T-helper 2 cell treated with Interferon-gamma antibody and Interleukin-4, amounts not matched to agents 5 μg/mL and 100 μg/mL, for 36 hours (primary cell): ENCODE results near the gene SH3PXD2B.
A peak's percentile ranks its signal among the peaks of the same experiment; 100 is the strongest.
"Not testable (repeated sequence)": the region's sequence is repeated elsewhere in the genome, so short reads cannot be mapped to it uniquely, and the experiment has no call there.

Experiments
- DNase-seq: peaks from one replicate; pipeline ENCODE4 v3.0.0; 2021; ENCODE audit warnings: low spot score
- H3K27ac Mint-ChIP-seq: one replicate; pipeline ENCODE4 v1.8.0; 2021; ENCODE audit warnings: mild to moderate bottlenecking, mixed read lengths
- H3K27me3 Mint-ChIP-seq: one replicate; pipeline ENCODE4 v1.8.0; 2021; ENCODE audit warnings: low read depth, mixed read lengths
- H3K36me3 Mint-ChIP-seq: one replicate; pipeline ENCODE4 v1.8.0; 2021; ENCODE audit warnings: low read depth, mixed read lengths
- H3K4me1 Mint-ChIP-seq: one replicate; pipeline ENCODE4 v1.8.0; 2021; ENCODE audit warnings: low read depth, mixed read lengths
- H3K4me3 Mint-ChIP-seq: one replicate; pipeline ENCODE4 v1.8.0; 2022; ENCODE audit warnings: mild to moderate bottlenecking, moderate library complexity, mixed read lengths
- H3K9me3 Mint-ChIP-seq: one replicate; pipeline ENCODE4 v1.8.0; 2021; ENCODE audit warnings: mixed read lengths

Gene SH3PXD2B

GRCh38 chr5:172299916-172300439 lies 154.3 kb downstream of the SH3PXD2B start:
- Mint-ChIP-seq H3K9me3 (no peaks in the 10 kb centered on the region), H3K4me3 (no peak overlapping the region), H3K4me1 (no peaks in the 10 kb centered on the region), H3K27me3 (peaks cover 15% of the 10 kb centered on the region), H3K36me3 (no peaks in the 10 kb centered on the region), H3K27ac (no peak overlapping the region)
- no peak for DNase-seq

DNA sequence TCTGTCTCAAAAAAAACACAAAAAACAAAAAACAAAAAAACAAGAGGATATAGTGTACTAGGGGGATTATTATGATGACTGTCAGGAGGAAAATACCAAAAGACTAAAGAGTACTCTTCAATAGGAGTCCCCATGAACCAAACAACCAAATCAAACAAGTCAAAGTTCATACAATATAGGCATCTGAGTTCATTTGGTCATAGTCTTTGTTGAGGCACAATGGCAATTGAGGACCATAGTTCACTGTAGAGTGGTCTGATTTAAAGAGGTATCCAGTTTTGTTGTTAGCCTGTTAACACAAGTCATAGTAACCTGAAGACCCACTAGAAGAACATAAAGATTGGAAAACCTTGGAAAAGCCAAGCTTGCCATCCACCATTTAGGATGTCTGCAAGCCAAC lies 159.5 kb downstream of the SH3PXD2B start:
- H3K4me1 Mint-ChIP-seq, result peaks cover 6% of the 10 kb centered on the region
- H3K4me3 Mint-ChIP-seq, result no peak overlapping the region
- H3K27ac Mint-ChIP-seq, result no peak overlapping the region
- no peaks in the 10 kb centered on the region for H3K36me3 Mint-ChIP-seq
- H3K27me3 Mint-ChIP-seq, result peaks cover 25% of the 10 kb centered on the region
- DNase-seq, result no peak
- H3K9me3 Mint-ChIP-seq, result no peaks in the 10 kb centered on the region

DNA sequence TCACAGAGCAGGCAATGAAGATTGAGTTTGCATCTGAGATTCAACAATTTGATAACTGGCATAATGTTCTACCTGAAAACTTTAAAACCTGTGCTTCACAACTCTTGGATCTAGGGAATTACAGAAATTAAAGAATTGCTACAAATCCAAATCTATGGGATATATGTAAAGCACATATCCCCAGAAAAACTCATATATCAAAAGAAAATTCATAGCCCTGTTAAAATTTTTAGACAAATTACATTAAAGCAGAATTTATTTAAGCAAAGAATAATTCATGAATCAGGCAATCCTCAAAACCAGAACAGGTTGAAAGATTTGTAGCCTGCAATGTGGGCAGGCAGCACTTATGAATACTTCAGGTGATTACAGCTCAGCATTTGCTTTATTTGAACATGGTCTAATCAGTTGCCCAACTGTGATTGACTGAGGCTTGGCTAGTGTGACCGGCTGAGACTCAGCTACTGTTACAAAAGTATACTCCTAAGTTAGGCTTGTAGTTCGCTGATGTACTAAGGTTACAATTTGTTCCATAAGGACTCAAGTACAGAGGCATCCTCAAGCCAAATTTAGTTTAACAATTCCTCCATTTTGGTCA lies 160.5 kb downstream of the SH3PXD2B start:
- Mint-ChIP-seq H3K4me1 (peaks cover 6% of the 10 kb centered on the region), H3K27me3 (peaks cover 25% of the 10 kb centered on the region), H3K4me3 (no peak overlapping the region), H3K9me3 (no peaks in the 10 kb centered on the region), H3K36me3 (no peaks in the 10 kb centered on the region), H3K27ac (no peak overlapping the region)
- no peak for DNase-seq

DNA sequence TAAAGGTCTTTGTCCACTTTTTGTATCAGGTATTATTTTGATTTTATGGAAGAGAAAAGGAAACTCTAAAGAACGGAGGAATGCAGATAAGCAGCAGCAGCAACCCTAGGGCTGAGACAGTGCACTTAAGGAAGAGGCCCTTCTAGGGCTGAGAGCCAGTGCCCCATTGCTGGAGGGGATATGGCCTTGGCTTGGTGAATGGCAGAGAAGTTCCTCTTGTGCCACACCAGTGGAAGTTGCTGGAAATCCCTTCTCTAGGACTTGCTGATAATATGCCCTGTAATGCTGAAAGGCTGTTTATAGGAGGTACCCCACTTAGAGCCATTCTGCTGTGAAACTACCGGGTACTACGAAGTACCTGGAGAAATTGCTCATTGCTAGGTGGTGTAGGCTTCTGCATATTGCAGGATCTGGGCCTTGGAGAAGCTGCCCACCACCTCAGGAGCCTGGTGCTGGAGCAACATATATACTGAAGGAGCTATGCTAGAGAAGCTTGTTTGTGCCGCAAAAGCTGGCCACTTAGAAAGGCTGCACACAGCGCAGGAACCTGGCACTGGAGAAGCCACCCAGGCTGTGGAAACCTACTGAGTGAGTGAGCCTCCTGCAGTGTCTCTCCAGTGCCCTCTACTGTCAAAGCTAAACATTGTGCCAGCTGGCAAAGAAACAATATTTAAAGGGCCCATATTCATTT lies 161.1 kb downstream of the SH3PXD2B start:
- DNase-seq, result peak; percentile 46
- peaks cover 6% of the 10 kb centered on the region for H3K4me1 Mint-ChIP-seq
- no peak overlapping the region for H3K4me3 Mint-ChIP-seq
- H3K36me3 Mint-ChIP-seq, result no peaks in the 10 kb centered on the region
- peaks cover 25% of the 10 kb centered on the region for H3K27me3 Mint-ChIP-seq
- no peak overlapping the region for H3K27ac Mint-ChIP-seq
- no peaks in the 10 kb centered on the region for H3K9me3 Mint-ChIP-seq

DNA sequence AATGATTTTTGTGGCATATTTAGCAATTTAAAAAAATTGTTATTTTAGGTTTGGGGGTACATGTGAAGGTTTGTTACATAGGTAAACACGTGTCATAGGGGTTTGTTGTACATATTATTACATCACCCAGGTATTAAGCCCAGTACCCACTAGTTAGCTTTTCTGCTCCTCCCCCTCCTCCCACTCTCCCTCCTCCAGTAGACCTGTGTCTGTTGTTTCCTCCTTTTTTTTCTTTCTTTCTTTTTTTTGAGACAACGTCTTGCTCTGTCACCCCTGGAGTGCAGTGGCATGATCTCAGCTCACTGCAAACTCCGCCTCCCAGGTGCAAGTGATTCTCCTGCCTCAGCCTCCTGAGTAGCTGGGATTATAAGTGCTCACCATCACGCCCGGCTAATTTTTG lies 162.5 kb downstream of the SH3PXD2B start:
- H3K27me3 Mint-ChIP-seq, result peaks cover 31% of the 10 kb centered on the region
- H3K4me1 Mint-ChIP-seq, H3K9me3 Mint-ChIP-seq, H3K36me3 Mint-ChIP-seq, H3K27ac Mint-ChIP-seq, H3K4me3 Mint-ChIP-seq, DNase-seq: not testable (repeated sequence)

- H3K27me3 Mint-ChIP-seq, result peaks cover 31% of the 10 kb centered on the region
- peaks cover 11% of the 10 kb centered on the region for H3K4me1 Mint-ChIP-seq
- no peak overlapping the region for H3K27ac Mint-ChIP-seq
- no peaks in the 10 kb centered on the region for H3K36me3 Mint-ChIP-seq
- no peaks in the 10 kb centered on the region for H3K9me3 Mint-ChIP-seq
- H3K4me3 Mint-ChIP-seq, result no peak overlapping the region
- DNase-seq, result no peak
Observed at GRCh38 chr5:172288465-172288864, 165.9 kb downstream of the SH3PXD2B start.

- Mint-ChIP-seq H3K4me1 (peaks cover 16% of the 10 kb centered on the region), H3K27me3 (peaks cover 27% of the 10 kb centered on the region)
- H3K4me3 Mint-ChIP-seq, DNase-seq, H3K36me3 Mint-ChIP-seq, H3K9me3 Mint-ChIP-seq, H3K27ac Mint-ChIP-seq: not testable (repeated sequence)
Observed at GRCh38 chr5:172287140-172287539, 167.2 kb downstream of the SH3PXD2B start.

GRCh38 chr5:172285226-172286143 lies 168.8 kb downstream of the SH3PXD2B start:
- Mint-ChIP-seq H3K4me3 (peak overlapping the region; percentile 85), H3K27me3 (peaks cover 26% of the 10 kb centered on the region), H3K27ac (no peak overlapping the region), H3K4me1 (peaks cover 22% of the 10 kb centered on the region), H3K36me3 (peaks cover 3% of the 10 kb centered on the region), H3K9me3 (no peaks in the 10 kb centered on the region)
- no peak for DNase-seq

DNA sequence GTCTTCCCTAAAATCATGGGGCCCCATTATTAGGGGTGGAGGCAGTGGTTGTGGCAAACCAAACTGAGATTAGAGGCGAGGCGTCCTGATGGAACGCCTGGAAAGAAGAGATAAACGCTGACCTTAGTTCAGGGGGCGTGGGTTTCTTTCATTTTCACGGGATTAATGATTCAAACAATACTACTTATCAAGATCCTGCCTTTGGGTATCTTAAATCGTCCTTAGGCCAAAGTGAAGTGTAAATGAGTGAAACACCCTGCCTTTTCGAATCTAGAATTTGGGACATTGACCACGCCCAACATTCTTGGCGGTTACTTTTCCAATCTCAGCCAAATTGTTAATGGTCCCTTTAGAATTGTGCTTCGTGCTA lies 169.7 kb downstream of the SH3PXD2B start:
- peak; percentile 52 for DNase-seq
- H3K27ac Mint-ChIP-seq, result no peak overlapping the region
- H3K36me3 Mint-ChIP-seq, result peaks cover 3% of the 10 kb centered on the region

DNA sequence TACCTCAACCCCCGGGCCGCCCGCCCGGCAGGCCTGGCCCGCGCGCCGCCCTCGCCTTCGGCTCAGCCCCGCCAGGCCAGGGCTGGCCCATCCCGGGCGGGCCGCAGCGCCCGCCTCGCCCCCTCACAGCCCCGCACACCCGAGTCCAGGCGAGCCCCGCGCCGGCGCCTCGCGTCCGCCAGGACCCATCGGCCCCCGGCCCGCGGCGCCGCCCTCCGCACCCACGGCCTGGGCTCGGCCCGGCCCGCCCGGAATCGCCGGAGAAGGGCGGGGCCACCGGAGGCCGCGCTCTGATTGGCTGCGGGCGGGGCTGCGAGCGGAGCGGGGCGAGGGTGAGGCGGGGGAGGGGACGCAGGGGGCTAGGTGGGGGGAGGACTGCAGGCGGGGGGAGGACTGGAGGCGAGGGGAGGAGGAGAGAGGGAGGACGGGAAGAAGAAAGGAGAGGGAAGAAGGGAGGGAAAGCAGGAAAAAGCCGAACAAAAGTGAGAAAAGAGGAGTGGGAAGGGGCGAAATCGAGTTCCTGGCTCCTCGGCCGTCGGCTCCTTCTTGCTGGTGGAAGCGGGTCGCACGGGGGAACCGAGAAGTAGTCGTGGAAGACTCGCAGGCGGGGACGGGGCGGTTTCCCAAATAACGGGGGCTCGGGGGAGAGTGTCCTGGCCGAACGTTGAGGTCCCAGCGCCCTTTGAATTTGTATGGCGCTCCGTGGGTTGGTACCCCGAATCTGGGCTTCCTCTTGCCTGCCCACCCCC lies 170.3 kb downstream of the SH3PXD2B start:
- Mint-ChIP-seq H3K36me3 (peaks cover 4% of the 10 kb centered on the region), H3K4me1 (peaks cover 22% of the 10 kb centered on the region), H3K27ac (peak overlapping the region; percentile 49), H3K27me3 (peaks cover 26% of the 10 kb centered on the region), H3K9me3 (no peaks in the 10 kb centered on the region), H3K4me3 (peak overlapping the region; percentile 85)
- DNase-seq, result peak; percentile 84

More for the DNA sequence above, 169.7 kb downstream of the SH3PXD2B start:
- peak overlapping the region; percentile 85 for H3K4me3 Mint-ChIP-seq
- peaks cover 26% of the 10 kb centered on the region for H3K27me3 Mint-ChIP-seq
- H3K9me3 Mint-ChIP-seq, result no peaks in the 10 kb centered on the region
- H3K4me1 Mint-ChIP-seq, result peaks cover 22% of the 10 kb centered on the region

DNA sequence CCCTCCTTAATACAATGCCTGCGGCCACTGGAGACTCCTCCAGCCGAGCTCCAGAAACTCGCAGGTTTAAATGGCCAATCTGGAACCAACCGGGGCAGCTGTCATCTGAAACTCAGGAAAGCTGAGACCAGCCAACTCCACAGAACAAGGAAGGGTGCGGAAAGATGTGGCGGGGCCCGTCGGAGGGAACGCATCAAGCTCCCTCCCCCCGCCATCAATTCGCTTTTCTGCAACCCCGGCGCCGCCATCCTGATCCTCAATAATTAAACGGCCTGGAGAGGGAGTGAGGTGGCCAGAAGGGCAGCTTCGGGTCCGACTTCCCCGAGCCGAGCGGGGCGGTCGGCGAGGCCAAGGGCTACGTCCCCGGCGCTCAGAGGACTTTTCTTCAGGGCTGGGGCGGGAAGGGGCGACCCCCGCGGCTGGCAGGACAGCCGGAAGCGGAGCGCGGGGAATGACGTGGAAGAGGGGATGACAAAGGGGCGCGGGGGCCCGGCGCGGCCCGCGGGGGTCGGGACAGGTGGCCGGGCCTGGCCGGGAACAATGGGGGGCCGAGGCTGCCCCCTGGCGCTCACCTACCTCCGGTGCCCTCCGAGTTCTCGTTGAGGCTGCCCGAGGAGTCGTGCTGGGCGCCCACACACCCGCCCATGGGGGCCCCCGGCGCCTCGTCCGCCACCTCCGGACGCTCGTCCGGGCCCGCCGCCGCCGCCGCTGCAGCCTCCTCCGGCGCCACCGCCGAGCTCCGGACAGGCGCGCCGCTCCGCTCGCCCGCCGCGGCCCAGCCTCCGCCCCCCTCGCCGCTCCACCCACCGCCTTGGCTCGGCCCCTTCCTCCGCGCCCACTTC lies 171.1 kb downstream of the SH3PXD2B start, which contains the start of gene UBTD2:
TSS of gene UBTD2 (minus strand) at position 745 of the 842 bp plus-strand sequence. CDS start at position 646, 99 bp downstream.
- peak; percentile 78 for DNase-seq
- Mint-ChIP-seq H3K27me3 (peaks cover 26% of the 10 kb centered on the region), H3K4me3 (peak within 1 kb of the TSS; percentile 91), H3K4me1 (peaks cover 22% of the 10 kb centered on the region), H3K36me3 (peaks cover 6% of the 10 kb centered on the region), H3K9me3 (no peaks in the 10 kb centered on the region), H3K27ac (peak within 1 kb of the TSS; percentile 63)

GRCh38 chr5:172282272-172283019 lies 171.9 kb downstream of the SH3PXD2B start:
- peak overlapping the region; percentile 63 for H3K27ac Mint-ChIP-seq
- peak overlapping the region; percentile 91 for H3K4me3 Mint-ChIP-seq
- peaks cover 20% of the 10 kb centered on the region for H3K27me3 Mint-ChIP-seq
- H3K36me3 Mint-ChIP-seq, result peaks cover 9% of the 10 kb centered on the region
- H3K9me3 Mint-ChIP-seq, result no peaks in the 10 kb centered on the region
- no peak for DNase-seq
- peaks cover 24% of the 10 kb centered on the region for H3K4me1 Mint-ChIP-seq
